ENCODE data around the gene NDUFAF5. TPM values are rescaled to one million over a fixed set of nuclear protein-coding genes. Genes with fewer than 3 reads are reported as not detected.

The NDUFAF5 gene
- total RNA-seq, 1 experiment from 2014 or later: 22.3 TPM

DNA sequence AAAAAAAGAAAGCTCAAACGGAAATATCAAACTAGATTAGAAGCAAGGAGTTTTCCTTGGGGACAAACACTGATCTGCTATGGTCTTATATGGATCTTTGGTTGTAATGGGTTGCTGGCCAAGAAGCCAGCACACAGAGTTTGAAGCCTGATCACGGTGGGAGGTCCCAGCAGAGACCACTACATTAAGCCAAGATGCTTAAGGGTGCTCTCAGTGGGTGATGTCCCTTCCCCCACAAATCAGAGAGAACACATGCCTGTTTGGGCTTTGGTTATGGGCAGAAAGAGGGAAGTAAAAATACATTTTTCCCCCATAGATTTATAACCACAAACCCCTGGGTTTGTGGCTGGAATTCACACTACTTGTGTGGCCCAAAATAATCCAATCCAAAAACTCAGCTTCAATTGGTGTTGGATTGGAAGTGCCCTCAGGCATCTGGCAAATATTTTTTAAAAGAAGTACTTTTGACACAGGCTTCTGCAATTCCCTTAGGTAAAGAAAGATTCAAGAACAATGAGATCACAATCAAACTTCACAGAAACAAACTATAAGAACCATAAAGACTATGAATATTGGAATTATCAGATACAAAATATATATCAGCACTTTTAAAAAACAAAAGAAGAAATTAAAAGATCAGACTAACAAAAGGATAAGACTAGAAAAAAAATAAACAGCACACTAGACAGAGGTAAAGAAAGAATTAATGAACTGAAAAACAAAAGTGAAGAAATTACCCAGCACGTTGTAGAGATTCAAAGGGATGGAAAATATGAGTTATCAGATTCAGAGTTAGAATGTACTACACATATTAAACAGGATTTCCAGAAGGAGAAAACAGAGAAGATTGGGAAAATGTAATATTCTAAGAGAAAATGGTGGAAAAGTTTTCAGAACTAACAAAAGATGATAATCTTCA, 44.8 kb upstream of the NDUFAF5 start:
- H3K79me2 ChIP-seq (ENCODE audit: low read depth): no peaks in the 10 kb centered on the region
- CTCF ChIA-PET: interaction anchor here (0.9 kb wide), 1 partner anchor 193 kb away, joined by 3 read pairs; no protein-coding TSS in a partner anchor
- POLR2A ChIA-PET (ENCODE audit: unreplicated experiment): no interaction called here
- no peak overlapping the region for H3K27ac ChIP-seq
- H2AFZ ChIP-seq: no peak overlapping the region
- no peaks in the 10 kb centered on the region for H4K20me1 ChIP-seq (ENCODE audit: insufficient read depth)
- no peaks in the 10 kb centered on the region for H3K9me3 ChIP-seq (ENCODE audit: insufficient read depth, low read depth)
- TF ChIP-seq CTCF (conservative IDR thresholded peaks at IDR 0.05): no peak
- no peak for TF ChIP-seq EZH2 (IDR thresholded peaks at IDR 0.05; ENCODE audit: low read depth)
- DNase-seq: no peak
- no peaks in the 10 kb centered on the region for H3F3A ChIP-seq (ENCODE audit: insufficient read depth, low read depth)
- BruUV-seq (replicated peaks): no TSS peak
- peaks cover 29% of the 10 kb centered on the region for H3K36me3 ChIP-seq (ENCODE audit: low read depth)
- no peak overlapping the region for H3K4me2 ChIP-seq
- H3K27me3 ChIP-seq (ENCODE audit: insufficient read depth, low read depth): no peaks in the 10 kb centered on the region
- H3K9me2 ChIP-seq (ENCODE audit: insufficient read depth): no peaks in the 10 kb centered on the region
- H3K4me3 ChIP-seq: no peak overlapping the region
- intact Hi-C loops (cut with micrococcal nuclease; ENCODE audit: unreplicated experiment): no loop called here
- no peaks in the 10 kb centered on the region for H3K4me1 ChIP-seq (replicated peaks; ENCODE audit: insufficient read depth)

DNA sequence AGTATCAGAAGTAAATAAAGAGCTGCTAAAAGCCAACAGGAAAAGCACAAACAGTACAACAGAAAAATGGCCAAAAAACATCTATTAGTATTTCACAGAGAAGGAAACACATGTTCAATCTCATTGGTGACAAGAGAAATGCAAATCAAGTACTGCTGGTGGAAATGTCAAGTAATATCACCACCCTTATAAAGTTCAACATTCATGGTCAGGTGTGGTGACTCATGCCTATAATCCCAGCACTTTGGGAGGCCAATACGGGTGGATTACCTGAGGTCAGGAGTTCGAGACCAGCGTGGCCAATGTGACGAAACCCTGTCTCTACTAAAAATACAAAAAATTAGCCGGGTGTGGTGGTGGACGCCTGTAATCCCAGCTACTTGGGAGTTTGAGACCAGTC, 42.9 kb upstream of the NDUFAF5 start:
- H3F3A ChIP-seq (ENCODE audit: insufficient read depth, low read depth): no peaks in the 10 kb centered on the region
- intact Hi-C loops (cut with micrococcal nuclease; ENCODE audit: unreplicated experiment): no loop called here
- H3K9me3 ChIP-seq (ENCODE audit: insufficient read depth, low read depth): no peaks in the 10 kb centered on the region
- H3K36me3 ChIP-seq (ENCODE audit: low read depth): peaks cover 26% of the 10 kb centered on the region
- POLR2A ChIA-PET (ENCODE audit: unreplicated experiment): no interaction called here
- no peak overlapping the region for H3K27ac ChIP-seq
- H3K4me3 ChIP-seq: no peak overlapping the region
- no peak for TF ChIP-seq CTCF (conservative IDR thresholded peaks at IDR 0.05)
- no peak for TF ChIP-seq EZH2 (IDR thresholded peaks at IDR 0.05; ENCODE audit: low read depth)
- H3K9me2 ChIP-seq (ENCODE audit: insufficient read depth): no peaks in the 10 kb centered on the region
- H3K79me2 ChIP-seq (ENCODE audit: low read depth): no peaks in the 10 kb centered on the region
- no peak overlapping the region for H3K4me2 ChIP-seq
- H3K4me1 ChIP-seq (replicated peaks; ENCODE audit: insufficient read depth): no peaks in the 10 kb centered on the region
- no TSS peak for BruUV-seq (replicated peaks)
- DNase-seq: no peak
- no peak overlapping the region for H2AFZ ChIP-seq
- CTCF ChIA-PET: no interaction called here
- H3K27me3 ChIP-seq (ENCODE audit: insufficient read depth, low read depth): no peaks in the 10 kb centered on the region
- H4K20me1 ChIP-seq (ENCODE audit: insufficient read depth): no peaks in the 10 kb centered on the region

- no TSS peak for BruUV-seq (replicated peaks)
- CTCF ChIA-PET: no interaction called here
Observed at GRCh38 chr20:13744352-13744751, 40.5 kb upstream of the NDUFAF5 start.

More at GRCh38 chr20:13744352-13744751, 40.5 kb upstream of the NDUFAF5 start:
- no peaks in the 10 kb centered on the region for H3K4me1 ChIP-seq (replicated peaks; ENCODE audit: insufficient read depth)
- intact Hi-C loops (cut with micrococcal nuclease; ENCODE audit: unreplicated experiment): no loop called here
- H4K20me1 ChIP-seq (ENCODE audit: insufficient read depth): no peaks in the 10 kb centered on the region
- H3K9me2 ChIP-seq (ENCODE audit: insufficient read depth): no peaks in the 10 kb centered on the region
- H3K79me2 ChIP-seq (ENCODE audit: low read depth): no peaks in the 10 kb centered on the region
- DNase-seq: no peak
- no peak overlapping the region for H2AFZ ChIP-seq
- peaks cover 21% of the 10 kb centered on the region for H3K36me3 ChIP-seq (ENCODE audit: low read depth)
- H3K27me3 ChIP-seq (ENCODE audit: insufficient read depth, low read depth): no peaks in the 10 kb centered on the region
- no peaks in the 10 kb centered on the region for H3K9me3 ChIP-seq (ENCODE audit: insufficient read depth, low read depth)
- no peaks in the 10 kb centered on the region for H3F3A ChIP-seq (ENCODE audit: insufficient read depth, low read depth)
- H3K4me3 ChIP-seq: no peak overlapping the region
- TF ChIP-seq EZH2 (IDR thresholded peaks at IDR 0.05; ENCODE audit: low read depth) (no peak), CTCF (conservative IDR thresholded peaks at IDR 0.05) (no peak)
- H3K4me2 ChIP-seq: no peak overlapping the region
- POLR2A ChIA-PET (ENCODE audit: unreplicated experiment): no interaction called here
- H3K27ac ChIP-seq: no peak overlapping the region

Measured in PC-9 (cell line).